Stomach (tissue), 9 donors: Measurements from ENCODE around the gene WDR37. TPM values are rescaled to one million over a fixed set of nuclear protein-coding genes. Genes with fewer than 3 reads are reported as not detected.

Experiments used
- DNase-seq, 2 donors: peaks; one replicate each; pipeline versions ENCODE4 v3.0.0 to v3.0.0-alpha.2; 2013 to 2019
- H3K27ac ChIP-seq, 5 donors: fragments of 200-600 bp in 4 of 5; sonication (generic) in 4 of 5; one replicate each; pipeline ENCODE4 v1.5.1; 2013 to 2019; ENCODE audit warnings: mild to moderate bottlenecking in 1 of 5, moderate library complexity in 1 of 5
- H3K27me3 ChIP-seq, 3 donors: fragments of 200-600 bp; sonication (generic); one replicate each; pipeline ENCODE4 v1.5.1; 2017 to 2019; ENCODE audit warnings: mixed run types in 1 of 3
- H3K36me3 ChIP-seq, 4 donors: fragments of 200-600 bp; sonication (generic); 1 replicate in 3 of 4; 2 replicates in 1 of 4; pipeline ENCODE4 v1.5.1; 2016 to 2019
- H3K4me1 ChIP-seq, 4 donors: fragments of 200-600 bp; sonication (generic); one replicate each; pipeline ENCODE4 v1.5.1; 2016 to 2019
- H3K4me3 ChIP-seq, 4 donors: fragments of 200-600 bp; sonication (generic) in 3 of 4; one replicate each; pipeline ENCODE4 v1.5.1; 2016 to 2019; ENCODE audit warnings: mild to moderate bottlenecking in 1 of 4
- H3K9me3 ChIP-seq, 4 donors: fragments of 200-600 bp; sonication (generic); one replicate each; pipeline ENCODE4 v1.5.1; 2016 to 2019
- CTCF ChIP-seq, 7 experiments: fragments of 450-650 bp in 4 of 7; fragments of 200-600 bp in 3 of 7; sonication (generic) in 3 of 7; IDR thresholded peaks; one replicate each; pipeline ENCODE4 v1.5.1; 2016 to 2019; ENCODE audit warnings: antibody characterized with exemption in 7 of 7, control low read depth in 2 of 7, mild to moderate bottlenecking in 1 of 7
- EP300 ChIP-seq: sonication (generic); formaldehyde crosslinking; IDR thresholded peaks from one replicate; pipeline ENCODE4 v1.6.1; 2017; ENCODE audit warnings: antibody characterized with exemption
- POLR2A ChIP-seq, 4 donors: fragments of 450-650 bp; IDR thresholded peaks; one replicate each; pipeline ENCODE4 v1.6.1; 2016; ENCODE audit warnings: antibody characterized with exemption in 4 of 4, control low read depth in 2 of 4, mild to moderate bottlenecking in 1 of 4, moderate library complexity in 1 of 4
- POLR2AphosphoS5 ChIP-seq, 3 donors: sonication (generic); formaldehyde crosslinking; IDR thresholded peaks; one replicate each; pipeline ENCODE4 v1.6.1; 2016; ENCODE audit warnings: antibody characterized with exemption in 3 of 3
- WGBS, 5 donors: extraction: QIAGEN DNeasy Blood & Tissue Kit in 3 of 5; methylation state at CpG; one replicate each; pipeline versions ENCODE4 v1.1.5 to v1.1.7; 2013 to 2018; 5-methylcytosine and 5-hydroxymethylcytosine counted together
- intact Hi-C: fragments of 100-400 bp; cut with DNase I; formaldehyde crosslinking; loops from one replicate; pipeline ENCODE4 v1.15.1; 2023; ENCODE audit warnings: low total_unique reads
- polyA plus RNA-seq, 3 donors: library from polyadenylated mRNA; stranded (reverse); fragments of 200-250 nt; gene quantifications; one replicate each; pipeline ENCODE4 v1.2.3, GENCODE V29; 2013
- total RNA-seq, 5 donors: library from RNA; depleted of rRNA; stranded (reverse); fragments of >200 nt; gene quantifications; one replicate each; pipeline versions ENCODE4 v1.1.0 to v1.2.3, GENCODE V29; 2014 to 2016
- donor health status: healthy with polysubstance abuse.
- donor health status: Bipolar disorder and iron deficiency.
- donor health status: healthy.

WDR37 gene
- total and polyA plus RNA-seq, 8 donors = 5.3 to 165 (median 12.6) TPM

GRCh38 chr10:1148855-1149605 lies 92.8 kb downstream of the WDR37 start:
- no peaks in the 10 kb centered on the region for H3K36me3 ChIP-seq
- H3K27me3 ChIP-seq = peaks cover 0 to 7% (median 0%) of the 10 kb centered on the region in 3 donors
- H3K9me3 ChIP-seq = peaks cover 0 to 31% (median 21%) of the 10 kb centered on the region in 4 donors
- WGBS, 5 donors = 86 to 91% (median 89%) methylated on average over 17 of the region's 17 CpGs
- peak in 1 of 2 donors; percentile 17 for DNase-seq
- TF ChIP-seq POLR2A (IDR thresholded peaks at IDR 0.05) (no peak), EP300 (no peak), POLR2AphosphoS5 (IDR thresholded peaks at IDR 0.05) (no peak), CTCF (IDR thresholded peaks at IDR 0.05) (no peak)
- H3K4me3 ChIP-seq = no peak overlapping the region
- intact Hi-C loops = no loop called here
- H3K27ac ChIP-seq = no peak overlapping the region
- H3K4me1 ChIP-seq = peaks cover 0 to 3% (median 0%) of the 10 kb centered on the region in 4 donors

- H3K27ac ChIP-seq = no peak overlapping the region
- DNase-seq = peak; percentile 36 to 87
- peaks cover 0 to 7% (median 0%) of the 10 kb centered on the region in 3 donors for H3K27me3 ChIP-seq
- TF ChIP-seq POLR2AphosphoS5 (IDR thresholded peaks at IDR 0.05) = no peak
- TF ChIP-seq CTCF (IDR thresholded peaks at IDR 0.05) = no peak
- no peak for TF ChIP-seq POLR2A (IDR thresholded peaks at IDR 0.05)
- no peak for TF ChIP-seq EP300
- H3K4me3 ChIP-seq = no peak overlapping the region
- peaks cover 0 to 3% (median 0%) of the 10 kb centered on the region in 4 donors for H3K4me1 ChIP-seq
- intact Hi-C loops = no loop called here
- WGBS, 5 donors = 49 to 63% (median 55%) methylated on average over 23 of the region's 23 CpGs
- H3K36me3 ChIP-seq = no peaks in the 10 kb centered on the region
- peaks cover 0 to 22% (median 17%) of the 10 kb centered on the region in 4 donors for H3K9me3 ChIP-seq
These were observed 93.8 kb downstream of the WDR37 start for GRCh38 chr10:1149793-1150637.

- Histone ChIP-seq H3K4me3 (no peak overlapping the region), H3K9me3 (peaks cover 0 to 16% (median 12%) of the 10 kb centered on the region in 4 donors), H3K27me3 (peaks cover 0 to 7% (median 0%) of the 10 kb centered on the region in 3 donors), H3K4me1 (peaks cover 0 to 3% (median 0%) of the 10 kb centered on the region in 4 donors), H3K27ac (no peak overlapping the region), H3K36me3 (no peaks in the 10 kb centered on the region)
- DNase-seq = peak in 1 of 2 donors; percentile 14
- no peak for TF ChIP-seq POLR2AphosphoS5 (IDR thresholded peaks at IDR 0.05)
- TF ChIP-seq POLR2A (IDR thresholded peaks at IDR 0.05) = no peak
- no peak for TF ChIP-seq EP300
- no peak for TF ChIP-seq CTCF (IDR thresholded peaks at IDR 0.05)
- intact Hi-C loops = no loop called here
- WGBS, 5 donors = 78 to 92% (median 88%) methylated on average over 13 of the region's 13 CpGs
These were observed 94.4 kb downstream of the WDR37 start for GRCh38 chr10:1150638-1150955.
